HG03565 (cell line): Measurements from ENCODE around the gene OR52E6.

ENCODE experiments used
- ATAC-seq: cut with Tn5 transposase; IDR thresholded peaks from one replicate; pipeline ENCODE4 v1.9.1; 2021; ENCODE audit warnings: mild to moderate bottlenecking, moderate library complexity; ENCODE audit not compliant: unreplicated experiment

The OR52E6 gene

DNA sequence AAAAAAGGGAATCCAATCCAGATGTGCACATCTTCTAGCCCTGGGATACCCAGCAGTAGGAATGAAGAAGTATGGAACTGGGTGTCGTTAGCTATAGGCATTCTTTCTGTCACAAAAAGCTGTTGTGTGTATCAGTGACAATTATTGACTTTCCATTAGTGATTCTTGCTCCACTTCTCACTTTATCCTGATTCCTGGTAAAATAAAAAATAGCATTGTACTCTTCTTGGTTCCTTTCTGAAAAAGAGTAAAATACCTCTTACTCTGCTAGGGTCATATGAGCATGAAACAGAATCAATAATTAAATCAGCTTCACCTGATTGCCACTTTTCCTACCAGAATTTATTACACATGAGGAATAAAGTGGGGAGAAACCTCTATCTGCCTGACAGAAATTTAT, at the start of gene OR52E6:
TSS of gene OR52E6 (minus strand) at position 101 of the 400 bp plus-strand sequence. CDS start at position 101, 0 bp downstream.
- ATAC-seq = no peak

DNA sequence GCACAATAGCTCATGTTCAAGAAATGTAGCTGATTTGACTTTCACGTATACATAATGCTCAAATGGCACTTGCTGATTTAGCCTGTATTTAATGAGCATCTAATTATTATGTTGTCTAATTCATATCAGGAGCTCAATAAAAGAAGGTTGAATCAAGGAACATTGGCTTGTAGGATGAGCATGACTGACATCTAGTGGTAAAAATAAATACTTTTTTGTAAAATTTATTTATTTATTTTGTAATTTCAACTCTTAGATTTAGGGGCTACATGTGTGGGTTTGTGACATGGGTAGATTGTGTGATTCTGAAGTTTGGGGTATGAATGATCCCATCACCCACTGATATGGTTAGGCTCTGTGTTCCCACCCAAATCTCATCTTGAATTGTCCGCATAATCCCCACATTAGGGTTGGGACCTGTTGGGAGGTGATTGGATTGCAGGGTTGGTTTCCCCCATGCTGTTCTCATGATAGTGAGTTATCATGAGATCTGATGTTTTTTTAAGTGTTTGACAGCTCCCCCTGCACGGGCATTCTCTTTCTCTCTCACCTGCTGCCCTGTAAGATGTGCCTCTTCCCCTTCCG, 49.6 kb upstream of the OR52E6 start:
- no peak for ATAC-seq

DNA sequence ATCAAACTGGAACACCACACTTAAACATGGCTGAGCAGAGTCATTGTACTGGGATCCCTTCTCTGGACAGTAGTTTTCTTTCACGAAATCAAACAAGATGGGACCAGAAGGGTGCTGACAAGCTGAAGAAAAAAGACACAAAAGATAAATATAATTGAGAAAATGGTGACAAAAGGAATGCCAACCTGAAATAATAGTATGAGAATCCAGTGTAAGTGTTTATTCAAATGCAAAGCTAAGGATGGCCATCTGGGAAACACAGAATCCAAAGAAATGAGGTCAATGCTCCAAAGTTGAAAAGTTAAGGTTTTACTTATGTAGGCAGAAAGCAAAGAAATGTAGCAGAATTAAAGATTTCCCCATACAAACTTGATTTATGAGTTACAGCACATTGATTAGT, 46.0 kb upstream of the OR52E6 start:
- no peak for ATAC-seq

DNA sequence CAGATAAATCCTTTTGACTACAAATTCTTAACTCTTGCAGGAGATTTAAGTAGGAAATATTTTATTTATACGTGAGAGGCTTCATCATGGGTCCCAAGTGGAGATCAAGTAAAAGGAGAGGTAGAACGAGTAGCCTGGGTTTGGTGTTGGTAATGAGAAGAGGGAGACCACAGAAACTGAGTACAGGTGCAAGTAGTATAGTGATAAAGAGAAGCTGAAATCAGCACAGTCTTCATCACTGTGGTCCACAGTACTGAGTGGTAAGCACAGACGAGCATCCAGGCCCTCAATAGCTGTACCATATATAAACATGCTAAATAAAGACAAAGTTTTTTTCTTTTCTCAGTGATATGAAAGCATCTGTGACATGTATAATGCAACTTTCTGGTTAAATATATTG, 45.5 kb upstream of the OR52E6 start:
- ATAC-seq = no peak

DNA sequence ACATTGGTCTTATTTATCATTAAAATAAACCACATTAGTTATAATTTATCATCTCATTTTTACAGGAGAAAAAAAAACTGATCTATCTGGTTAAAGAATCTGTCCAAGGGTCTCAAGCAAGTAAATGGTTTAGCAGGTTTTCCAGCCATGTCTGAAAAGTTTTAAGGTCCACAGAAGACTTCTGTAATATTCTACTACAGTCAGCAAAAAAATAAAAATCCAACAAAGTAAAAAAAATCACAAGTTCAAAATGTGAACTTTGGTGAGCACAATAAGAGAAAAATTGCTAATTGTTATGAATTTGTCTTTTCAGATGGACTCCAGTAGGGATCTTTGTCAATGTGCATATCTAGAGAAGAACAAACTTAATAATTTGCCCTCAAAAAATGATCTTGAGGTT, 40.1 kb upstream of the OR52E6 start:
- ATAC-seq = no peak

DNA sequence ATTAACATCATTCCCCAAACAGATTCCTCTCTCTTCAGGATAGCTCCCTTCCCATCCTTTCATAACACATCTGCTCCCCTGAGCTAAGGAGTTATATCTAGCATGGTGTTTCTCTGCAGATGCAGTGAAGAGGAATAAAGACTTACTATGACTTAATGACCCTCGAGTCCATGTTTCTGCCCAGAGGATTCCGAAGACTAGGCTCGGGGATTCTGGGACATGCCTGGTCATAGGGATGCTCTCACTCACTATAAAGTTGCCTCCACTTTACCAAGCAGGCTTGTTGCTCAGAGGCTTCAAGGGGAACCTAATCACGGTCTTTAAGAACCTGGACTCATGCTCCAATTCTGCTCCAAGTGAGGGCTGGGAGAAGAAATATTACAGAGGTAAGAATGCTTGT, 38.6 kb upstream of the OR52E6 start, which contains the start of gene OR52E4:
TSS of gene OR52E4 (plus strand) at position 301 of the 400 bp plus-strand sequence. CDS start 3,664 bp downstream, outside the sequence.
- ATAC-seq = no peak

DNA sequence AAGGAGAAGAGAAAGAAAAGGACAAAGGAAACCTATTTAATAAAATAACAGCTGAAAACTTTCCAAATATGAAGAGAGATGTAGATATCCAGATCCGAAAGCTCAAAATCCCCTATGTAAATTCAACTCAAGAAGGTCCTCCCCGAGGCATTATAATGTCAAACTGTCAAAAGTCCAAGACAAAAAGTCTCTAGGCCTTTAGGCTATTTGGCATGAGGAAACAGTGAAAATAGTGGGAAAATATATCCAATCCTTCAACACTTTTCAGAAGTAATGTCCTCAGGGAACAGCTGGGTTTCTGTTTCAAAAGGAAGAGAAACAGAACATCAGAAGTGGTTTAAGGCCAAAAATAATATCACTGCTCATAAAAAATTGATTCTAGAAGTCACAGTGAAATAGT, 36.9 kb upstream of the OR52E6 start:
- no peak for ATAC-seq

DNA sequence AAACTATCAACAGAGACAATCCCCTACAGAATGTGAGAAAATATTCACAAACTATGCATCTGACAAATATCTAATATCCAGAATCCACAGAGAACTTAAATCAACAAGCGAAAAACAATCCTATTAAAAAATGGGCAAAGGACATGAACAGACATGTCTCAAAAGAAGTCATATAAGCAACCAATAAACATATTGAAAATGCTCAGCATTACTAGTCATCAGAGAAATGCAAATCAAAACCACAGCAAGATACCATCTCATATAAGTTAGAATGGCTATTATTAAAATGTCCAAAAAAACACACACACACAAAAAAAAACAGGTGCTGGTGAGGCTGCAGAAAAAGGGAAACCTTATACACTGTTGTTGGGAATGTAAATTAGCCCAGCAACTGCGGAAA, 24.1 kb upstream of the OR52E6 start:
- ATAC-seq = no peak

DNA sequence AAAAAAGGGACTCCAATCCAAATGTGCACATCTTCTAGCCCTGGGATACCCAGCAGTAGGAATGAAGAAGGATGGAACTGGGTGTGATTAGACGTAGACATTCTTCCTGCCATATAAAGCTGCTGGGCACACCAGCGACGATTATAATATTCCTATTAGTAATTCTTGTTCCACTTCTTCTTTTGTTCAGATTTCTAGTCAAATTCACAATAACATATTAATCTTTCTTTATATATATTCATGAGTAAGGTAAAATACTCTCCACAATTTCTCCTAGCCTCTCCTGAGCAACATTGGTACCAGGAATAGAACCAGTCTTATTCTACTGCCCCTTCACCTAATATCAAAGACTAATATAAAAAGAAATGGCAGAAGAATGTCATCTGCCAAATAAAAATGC, 15.9 kb upstream of the OR52E6 start, which contains the start of gene OR52E8:
TSS of gene OR52E8 (minus strand) at position 101 of the 400 bp plus-strand sequence. CDS start at position 101, 0 bp downstream.
- no peak for ATAC-seq

DNA sequence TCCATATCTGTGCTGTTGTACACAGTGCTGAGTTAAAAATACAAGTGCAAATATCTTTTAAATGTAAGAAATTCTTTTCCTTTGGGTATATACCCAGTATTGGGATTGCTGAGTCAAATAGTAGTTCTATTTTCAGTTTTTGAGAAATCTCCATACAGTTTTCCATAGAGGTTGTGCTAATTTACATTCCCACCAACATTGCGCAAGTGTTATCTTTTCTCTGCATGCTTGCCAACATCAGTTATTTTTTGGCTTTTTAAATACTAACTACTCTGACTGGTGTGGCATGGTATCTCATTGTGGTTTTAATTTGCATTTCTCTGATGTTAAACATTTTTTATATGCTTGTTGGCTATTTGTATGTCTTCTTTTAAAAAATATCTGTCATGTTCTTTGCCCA, 9.3 kb upstream of the OR52E6 start:
- no peak for ATAC-seq

DNA sequence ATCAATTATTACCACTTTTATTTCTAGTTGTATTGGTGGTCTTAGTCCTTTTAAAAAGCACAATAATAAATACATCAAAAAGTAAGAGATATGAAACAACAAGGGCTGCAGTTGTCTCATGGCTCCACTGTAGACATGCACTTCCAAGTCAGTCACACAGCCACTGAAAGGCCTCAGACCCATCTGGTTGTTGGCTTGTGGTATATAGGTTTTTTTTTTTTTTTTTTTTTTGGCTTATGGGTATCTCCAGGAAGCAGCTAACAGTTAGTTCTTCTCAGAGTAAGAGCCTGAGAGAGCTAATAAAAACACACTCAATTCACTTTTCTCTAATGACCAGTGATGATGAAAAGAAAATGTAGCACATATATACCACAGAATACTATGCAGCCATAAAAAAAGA, 6.0 kb upstream of the OR52E6 start:
- no peak for ATAC-seq

DNA sequence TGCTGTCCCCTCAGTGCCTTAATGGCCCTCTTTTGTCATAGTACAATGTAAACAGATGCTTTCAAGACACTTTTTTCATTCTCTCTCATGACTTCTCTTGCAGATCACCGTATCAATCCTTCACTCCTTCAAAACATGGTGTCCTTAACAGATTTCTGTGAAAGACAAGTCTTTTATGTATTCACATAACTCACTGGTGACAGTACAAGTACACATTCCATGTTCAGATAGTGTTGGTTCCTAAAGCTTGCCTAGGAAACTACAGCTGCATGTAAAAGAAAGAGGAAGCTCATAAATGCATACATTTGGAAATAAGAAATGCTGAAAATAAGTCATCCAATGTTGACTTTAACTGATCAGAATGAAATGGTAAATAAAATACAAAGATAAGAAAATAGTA, 5.0 kb upstream of the OR52E6 start:
- no peak for ATAC-seq

DNA sequence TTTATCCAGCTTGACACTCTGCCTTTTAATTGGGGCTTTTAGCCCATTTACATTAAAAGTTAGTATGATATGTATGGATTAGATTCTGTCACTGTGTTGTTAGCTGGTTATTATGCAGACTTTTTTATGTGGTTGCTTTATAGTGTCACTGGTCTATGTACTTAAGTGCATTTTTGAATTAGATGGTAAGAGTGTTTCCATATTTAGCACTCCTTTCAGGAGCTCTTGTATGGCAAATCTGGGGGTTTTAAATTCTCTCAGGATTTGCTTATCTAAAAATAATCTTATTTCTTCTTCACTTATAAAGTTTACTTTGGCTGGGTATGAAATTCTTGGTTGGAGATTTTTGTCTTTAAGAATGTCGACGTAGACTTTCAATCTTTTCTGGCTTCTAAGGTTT, 4.0 kb downstream of the OR52E6 start:
- ATAC-seq = no peak

DNA sequence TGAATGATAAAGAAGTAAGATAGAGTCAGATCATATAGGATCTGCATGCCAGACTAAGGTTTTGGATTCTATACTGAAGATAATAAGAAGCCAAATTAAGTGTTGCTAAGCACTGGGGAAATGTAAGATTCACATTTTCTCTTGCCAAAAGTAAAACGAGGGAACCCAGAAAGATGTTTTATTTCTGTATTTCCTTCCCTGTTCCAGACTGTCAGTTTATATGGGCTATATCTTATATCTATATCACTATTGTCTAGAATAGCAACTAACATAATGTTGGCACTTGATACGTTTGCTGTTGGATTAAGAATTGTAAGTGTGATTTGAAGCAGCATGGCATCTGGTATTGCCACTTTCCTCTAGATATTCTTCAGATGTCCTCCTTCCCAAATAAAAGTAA, 8.3 kb downstream of the OR52E6 start:
- no peak for ATAC-seq

DNA sequence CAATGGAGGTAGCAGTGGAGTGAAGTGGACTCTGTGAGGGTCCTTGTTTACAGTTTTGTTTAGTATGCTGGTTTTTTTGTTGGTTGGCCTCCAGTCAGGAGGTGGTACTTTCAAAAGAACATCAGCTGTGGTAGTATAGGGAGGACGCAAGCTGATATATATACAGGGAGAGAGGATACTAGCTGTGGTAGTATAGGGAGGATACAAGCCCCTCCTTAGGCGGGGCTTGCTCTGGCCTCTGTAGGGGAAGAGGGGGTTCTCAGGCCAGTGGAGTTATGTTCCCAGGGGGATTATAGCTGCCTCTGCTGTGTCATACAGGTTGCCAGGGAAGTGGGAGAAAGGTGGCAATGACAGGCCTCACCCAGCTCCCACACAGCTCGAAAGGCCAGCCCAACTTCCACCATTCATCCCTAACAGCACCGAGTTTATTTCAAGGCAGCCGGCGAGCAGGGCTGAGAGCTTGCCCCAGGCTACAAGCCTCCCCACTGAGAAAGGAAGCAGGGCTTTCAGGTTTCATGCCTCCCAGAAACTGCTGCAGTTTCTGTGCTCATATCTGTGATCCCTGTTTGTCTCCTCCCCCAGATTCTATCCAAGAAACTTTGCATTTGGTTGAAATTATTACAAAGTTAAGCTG, 10.4 kb downstream of the OR52E6 start:
- no peak for ATAC-seq

DNA sequence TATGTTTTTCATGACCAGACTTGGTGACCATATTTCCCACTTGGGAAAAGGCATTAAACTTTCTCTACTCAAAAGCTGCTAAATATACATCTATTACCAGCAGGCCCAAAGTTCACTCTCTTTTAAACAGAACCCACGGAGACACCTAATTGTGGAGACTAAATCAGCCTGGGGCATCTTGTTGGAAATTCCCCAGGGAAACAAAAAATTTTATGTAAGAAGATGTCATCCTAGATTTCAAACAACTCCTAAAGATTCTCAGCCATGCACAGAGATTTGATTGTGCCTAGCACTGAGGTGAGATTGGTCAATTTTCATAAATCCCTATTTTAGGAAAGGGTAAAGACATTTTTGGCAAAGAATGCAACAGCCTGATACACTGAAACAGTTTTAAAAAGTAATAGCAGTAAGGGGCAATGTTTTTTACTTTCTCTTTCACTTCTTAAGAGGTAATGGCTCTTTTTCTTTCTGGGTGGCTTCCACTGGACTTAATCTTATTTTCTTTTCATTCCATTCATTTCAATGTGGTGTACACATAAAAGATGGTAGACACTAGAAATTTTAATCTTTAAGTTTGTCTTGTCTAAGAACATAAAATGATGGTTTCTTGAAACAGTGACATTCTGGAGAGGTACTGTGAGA, 23.3 kb downstream of the OR52E6 start:
- ATAC-seq = peak; percentile 53

DNA sequence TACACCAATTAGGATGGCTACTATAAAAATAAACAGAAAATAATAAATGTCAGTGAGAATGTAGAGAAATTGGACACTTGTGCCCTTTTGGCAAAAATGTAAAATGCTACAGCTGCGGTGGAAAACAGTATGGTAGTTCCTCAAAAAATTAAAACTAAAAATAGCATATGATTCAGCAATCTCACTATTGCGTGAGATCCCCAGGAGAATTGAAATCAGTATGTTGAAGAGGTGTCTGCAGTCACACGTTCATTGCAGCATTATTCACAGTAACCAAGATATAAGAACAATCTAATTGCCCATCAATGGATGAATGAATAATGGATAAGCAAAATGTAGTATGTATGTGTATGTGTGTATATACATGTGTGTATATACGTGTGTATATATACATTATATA, 26.2 kb downstream of the OR52E6 start:
- no peak for ATAC-seq

DNA sequence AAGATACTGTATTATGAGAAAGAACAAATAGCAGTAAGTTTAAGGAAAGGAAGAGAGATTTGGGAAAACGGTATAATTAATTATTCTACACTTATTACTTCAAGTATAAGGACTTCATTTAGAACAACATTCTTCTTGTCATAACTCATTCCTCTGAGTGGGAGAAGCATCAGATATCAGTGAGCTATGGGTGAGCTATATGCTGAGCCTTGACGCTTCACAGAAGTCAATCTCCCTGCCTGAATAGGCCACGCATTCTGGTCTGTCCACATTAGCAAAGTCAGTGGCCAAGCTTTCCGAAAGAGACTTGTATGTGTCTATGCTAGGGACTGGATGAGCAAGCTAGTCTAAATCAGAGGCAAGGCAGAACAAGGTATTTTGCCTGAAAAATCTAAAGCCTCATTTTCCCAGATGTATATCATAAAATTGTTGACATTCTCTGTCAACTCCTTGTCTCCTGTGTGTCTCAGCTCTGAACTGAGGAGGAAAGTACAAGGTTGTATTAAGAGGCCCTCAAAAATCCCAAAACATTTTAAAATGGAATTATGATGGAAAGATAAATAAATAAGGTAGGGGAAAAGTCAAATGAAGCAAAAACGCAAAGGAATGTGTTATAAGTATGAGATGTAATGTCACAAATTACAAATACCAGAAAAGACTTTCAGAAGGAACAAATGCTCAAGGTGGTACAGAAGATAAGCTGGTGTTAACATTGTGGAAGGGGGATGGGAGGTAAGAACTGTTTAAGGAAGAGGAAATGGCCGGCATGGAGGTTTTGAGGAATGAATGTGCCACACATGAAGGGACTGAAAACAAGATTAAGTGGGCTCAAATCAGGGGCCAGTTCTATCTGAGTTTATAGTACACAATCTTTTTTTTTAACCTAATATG, 31.5 kb downstream of the OR52E6 start:
- no peak for ATAC-seq

DNA sequence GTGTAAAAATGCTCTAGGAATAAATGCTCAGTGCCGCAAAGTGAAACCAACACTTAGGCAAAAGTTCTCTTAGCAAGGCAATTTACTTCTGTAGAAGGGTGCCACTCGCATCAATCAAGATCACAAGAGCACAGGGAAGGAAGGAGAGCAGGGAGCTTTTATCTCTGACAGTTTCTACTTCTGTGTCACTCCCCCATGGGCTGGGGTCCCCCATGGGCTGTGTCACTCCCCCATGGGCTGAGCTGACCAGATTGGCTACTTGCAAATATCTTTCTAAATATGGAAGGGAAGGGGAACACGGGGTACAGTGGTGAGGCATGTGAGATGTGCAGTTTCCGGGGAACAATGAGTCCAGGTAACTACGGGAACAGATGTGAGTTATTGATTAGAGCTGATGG, 32.6 kb downstream of the OR52E6 start:
- ATAC-seq = no peak

DNA sequence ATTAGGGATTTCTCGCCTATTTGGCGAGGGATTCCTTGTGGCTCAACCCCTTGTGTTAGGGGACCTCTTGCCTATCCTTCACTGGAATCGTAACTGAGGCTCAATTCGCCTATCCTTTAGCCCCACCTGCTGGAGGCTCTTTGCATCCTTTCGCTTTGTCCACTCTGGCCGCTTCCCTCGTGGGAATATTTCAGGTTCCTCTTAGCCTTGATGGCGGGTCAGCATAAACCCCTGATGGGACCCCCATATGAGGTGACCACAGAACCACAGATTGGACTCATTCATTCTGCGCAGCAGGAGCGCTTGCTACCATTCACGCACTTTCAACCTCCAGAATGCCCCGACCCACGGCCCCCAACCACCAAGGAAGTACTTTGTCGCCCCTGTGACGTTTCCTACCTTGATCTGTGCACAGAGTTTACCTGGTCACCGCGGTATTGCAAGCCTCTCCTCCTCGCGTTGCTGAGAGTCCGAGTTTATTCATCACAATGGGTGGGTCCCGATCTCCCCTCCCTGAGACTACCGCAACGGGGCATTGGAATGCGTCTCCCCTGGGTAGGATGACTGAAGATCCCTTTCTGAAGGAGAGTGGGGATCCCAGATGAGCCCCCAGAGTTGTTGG, 33.1 kb downstream of the OR52E6 start, which contains the start of gene OR52N2:
TSS of gene OR52N2 (plus strand) at position 425 of the 622 bp plus-strand sequence. CDS start 11,412 bp downstream, outside the sequence.
- peak; percentile 92 for ATAC-seq

DNA sequence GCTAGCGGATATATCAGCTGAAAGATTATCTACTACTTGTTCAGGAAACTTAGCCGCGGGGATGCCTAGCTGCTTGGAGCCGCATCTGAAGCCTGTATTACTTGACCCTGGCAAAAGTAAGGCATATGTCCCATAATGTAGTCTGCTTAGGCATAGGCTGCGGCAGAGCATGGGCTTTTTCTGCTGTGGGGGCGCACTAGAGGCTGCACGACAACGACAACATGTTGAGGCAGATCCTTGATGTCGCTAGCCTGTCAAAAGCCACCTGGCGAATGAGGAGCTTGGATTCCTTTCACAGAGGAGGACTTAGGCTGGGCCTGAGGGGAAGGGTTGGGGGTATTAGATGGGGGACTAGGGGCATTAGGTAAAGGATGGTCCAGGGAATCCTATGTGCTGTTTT, 34.1 kb downstream of the OR52E6 start:
- ATAC-seq = no peak
